GM12873 (cell line): ENCODE data around the gene TMEM139.
A peak's percentile ranks its signal among the peaks of the same experiment; 100 is the strongest.

ENCODE experiments used
- TF ChIP-seq, protein P1 (sequence below): IDR thresholded peaks from 2 replicates; pipeline ENCODE4 v1.5.1; 2012; ENCODE audit warnings: low read depth, mild to moderate bottlenecking, moderate library complexity, low read length, control low read depth; ENCODE audit not compliant: insufficient read depth; ENCODE audit errors: missing control alignments

The TMEM139 gene

DNA sequence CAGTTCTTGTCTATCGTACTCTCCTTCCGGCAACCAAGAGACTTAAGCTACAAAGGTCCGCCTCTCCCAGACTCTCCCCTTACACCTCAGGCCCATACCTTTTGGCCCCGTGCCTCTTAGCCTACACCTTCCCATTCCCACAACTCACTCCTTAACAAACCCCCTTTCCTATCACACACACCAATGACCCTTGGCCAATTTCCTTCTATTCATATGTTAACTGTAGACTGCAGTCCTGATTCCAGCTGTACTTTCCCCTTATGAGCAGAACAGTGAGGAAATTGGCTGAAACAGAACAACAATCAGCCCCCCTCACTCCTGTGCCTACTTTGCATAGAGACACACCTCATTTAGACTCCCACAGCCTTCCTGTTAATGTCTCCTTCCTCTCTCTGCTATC is 1.4 kb upstream of the TMEM139 start:
- TF ChIP-seq, protein P1, sequence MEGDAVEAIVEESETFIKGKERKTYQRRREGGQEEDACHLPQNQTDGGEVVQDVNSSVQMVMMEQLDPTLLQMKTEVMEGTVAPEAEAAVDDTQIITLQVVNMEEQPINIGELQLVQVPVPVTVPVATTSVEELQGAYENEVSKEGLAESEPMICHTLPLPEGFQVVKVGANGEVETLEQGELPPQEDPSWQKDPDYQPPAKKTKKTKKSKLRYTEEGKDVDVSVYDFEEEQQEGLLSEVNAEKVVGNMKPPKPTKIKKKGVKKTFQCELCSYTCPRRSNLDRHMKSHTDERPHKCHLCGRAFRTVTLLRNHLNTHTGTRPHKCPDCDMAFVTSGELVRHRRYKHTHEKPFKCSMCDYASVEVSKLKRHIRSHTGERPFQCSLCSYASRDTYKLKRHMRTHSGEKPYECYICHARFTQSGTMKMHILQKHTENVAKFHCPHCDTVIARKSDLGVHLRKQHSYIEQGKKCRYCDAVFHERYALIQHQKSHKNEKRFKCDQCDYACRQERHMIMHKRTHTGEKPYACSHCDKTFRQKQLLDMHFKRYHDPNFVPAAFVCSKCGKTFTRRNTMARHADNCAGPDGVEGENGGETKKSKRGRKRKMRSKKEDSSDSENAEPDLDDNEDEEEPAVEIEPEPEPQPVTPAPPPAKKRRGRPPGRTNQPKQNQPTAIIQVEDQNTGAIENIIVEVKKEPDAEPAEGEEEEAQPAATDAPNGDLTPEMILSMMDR: no peak

DNA sequence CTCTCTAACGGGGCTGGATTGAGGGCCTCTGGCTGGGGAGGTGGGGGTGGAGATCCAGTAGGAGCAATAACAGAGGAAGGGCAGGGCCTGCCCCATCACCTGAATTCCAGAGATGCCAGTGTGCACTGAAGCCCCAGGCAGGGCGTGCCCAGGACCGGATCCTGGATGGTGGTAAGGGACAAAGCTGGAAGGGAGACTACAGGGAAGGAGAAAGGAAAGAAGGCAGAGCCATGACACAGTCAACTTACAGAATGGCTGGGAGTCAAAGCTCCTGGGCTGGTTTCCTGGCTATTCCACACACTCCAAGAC is 666 bp downstream of the TMEM139 start:
- TF ChIP-seq, protein P1: no peak

DNA sequence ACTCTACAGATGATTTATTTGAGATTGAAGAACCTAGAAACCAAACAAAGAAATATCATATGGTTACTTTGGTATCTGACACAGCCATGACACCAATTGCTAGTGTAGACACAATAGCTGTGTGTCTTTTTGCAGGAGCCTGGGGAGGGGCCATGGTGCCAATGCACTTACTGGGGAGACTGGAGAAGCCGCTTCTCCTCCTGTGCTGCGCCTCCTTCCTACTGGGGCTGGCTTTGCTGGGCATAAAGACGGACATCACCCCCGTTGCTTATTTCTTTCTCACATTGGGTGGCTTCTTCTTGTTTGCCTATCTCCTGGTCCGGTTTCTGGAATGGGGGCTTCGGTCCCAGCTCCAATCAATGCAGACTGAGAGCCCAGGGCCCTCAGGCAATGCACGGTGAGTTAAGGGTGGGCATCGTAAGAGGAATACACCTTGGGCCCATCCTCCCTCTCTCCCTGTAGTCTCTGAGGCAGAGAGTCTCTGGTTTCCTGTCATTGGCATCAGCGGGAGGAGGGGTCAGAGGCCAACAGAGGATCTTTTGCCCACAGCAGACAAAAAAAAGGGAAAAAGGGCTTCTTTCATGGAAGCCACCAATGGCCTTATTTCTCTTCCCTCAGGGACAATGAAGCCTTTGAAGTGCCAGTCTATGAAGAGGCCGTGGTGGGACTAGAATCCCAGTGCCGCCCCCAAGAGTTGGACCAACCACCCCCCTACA is 1.2 kb downstream of the TMEM139 start:
- TF ChIP-seq, protein P1: no peak

DNA sequence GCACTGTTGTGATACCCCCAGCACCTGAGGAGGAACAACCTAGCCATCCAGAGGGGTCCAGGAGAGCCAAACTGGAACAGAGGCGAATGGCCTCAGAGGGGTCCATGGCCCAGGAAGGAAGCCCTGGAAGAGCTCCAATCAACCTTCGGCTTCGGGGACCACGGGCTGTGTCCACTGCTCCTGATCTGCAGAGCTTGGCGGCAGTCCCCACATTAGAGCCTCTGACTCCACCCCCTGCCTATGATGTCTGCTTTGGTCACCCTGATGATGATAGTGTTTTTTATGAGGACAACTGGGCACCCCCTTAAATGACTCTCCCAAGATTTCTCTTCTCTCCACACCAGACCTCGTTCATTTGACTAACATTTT is 1.7 kb downstream of the TMEM139 start:
- TF ChIP-seq, protein P1: no peak

DNA sequence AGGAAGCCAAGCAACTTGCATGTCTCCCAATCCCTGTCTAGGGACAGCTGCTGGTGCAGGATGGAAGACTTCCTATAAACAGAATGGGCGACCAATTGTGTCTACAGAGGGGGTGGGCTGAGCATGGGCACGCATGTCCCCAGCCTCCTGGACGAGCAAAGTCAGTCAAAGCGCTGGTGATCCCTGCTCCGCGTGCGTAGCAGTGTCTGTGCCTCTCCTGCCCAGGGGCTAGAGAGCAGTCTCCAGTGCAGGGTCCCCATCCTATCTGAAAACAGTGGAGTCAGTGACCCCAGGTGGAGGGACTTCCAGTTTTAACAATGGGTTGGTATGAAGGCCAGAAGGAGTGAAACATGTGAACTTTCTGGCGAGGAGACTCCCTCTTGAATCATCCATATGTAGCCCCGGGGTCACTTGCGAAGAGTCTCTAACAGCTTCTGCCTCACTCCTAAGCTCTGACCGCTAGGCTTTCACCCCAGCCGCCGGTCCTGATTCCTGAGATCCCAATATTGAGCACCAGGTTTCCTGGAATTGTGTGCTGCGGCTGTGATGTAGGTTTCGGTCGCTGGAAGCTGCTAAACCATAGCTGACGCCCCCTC is 2.7 kb downstream of the TMEM139 start:
- TF ChIP-seq, protein P1: no peak

DNA sequence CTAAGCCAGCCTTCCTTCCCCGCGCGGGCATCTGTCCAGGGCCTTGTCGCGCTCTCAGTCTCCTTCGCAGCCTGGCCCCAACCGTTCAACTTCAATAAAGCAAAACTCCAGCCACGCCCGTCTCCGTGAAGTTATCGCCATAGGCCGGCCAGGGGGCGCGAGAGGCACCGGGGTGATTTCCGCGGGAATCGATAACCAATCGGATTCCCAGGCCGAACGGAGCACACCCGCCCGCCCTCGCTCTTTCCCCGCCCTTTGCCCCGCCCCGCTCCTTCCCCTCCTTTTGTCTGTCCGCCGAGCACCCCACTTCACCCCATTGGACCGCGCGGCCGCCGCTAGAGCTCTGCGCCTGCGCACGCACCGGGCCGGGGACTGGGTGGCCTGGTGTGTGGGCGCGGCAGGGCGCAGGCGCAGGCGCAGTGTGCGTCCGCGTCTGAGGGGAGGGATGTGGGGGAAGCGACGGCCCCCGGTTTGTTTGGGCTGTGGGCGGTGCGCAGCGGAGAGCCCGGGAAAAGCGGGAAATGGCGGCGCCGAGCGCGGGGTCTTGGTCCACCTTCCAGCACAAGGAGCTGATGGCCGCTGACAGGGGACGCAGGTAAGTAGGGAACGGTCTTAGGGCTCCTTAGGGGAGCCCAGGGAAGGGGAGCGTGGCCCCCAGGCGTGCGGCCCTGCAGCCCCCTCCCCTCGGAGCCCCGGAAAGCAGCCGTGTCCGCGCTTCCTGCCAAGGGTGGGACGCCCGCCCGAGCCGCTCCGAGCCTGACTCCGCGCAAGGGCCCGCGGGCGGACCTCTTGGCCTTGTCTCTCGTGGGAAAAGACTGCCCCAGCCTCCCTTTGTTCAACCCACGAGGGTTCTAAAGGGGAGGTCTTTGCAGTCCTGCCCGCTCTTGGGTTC is 3.4 kb downstream of the TMEM139 start, which contains the start of gene CASP2:
TSS of gene CASP2 (plus strand) at position 417 of the 892 bp plus-strand sequence. CDS start at position 522, 105 bp downstream.
- TF ChIP-seq, protein P1: peak; percentile 29

DNA sequence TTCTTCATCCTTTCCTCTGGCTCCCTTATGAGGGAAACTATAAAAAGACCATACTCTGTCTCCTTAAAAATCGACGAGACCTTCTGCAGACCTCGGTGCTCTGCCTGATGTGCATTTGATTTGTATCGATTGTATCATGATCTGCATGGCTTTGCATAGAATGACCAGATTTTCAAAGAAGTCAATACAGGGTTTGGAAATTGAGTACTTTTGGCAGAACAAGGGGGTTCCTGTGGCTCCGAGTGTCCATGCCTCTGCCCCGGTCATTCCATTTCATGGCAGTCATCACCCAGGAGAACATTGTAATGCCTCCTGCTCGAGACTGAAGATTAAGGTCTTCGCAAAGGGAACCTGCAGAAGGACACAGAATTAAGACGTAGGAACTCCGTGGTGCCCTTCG is 4.1 kb downstream of the TMEM139 start:
- TF ChIP-seq, protein P1: no peak
